SK-N-SH treated with all-trans-retinoic acid at 6 μM for 48 hours (cell line): ENCODE results near the gene MTHFD1.

ENCODE experiments used
- ATAC-seq: fragments of 200-7000 bp; cut with Tn5 transposase; 3 replicates; pipeline ENCODE4 v1.9.1; 2020; ENCODE audit warnings: mild to moderate bottlenecking, moderate library complexity
- ARNTL ChIP-seq: fragments of 450-650 bp; formaldehyde crosslinking; IDR thresholded peaks from 2 replicates; pipeline ENCODE4 v1.5.0; 2020; ENCODE audit warnings: low read depth, mild to moderate bottlenecking, moderate library complexity, borderline replicate concordance
- BACH2 ChIP-seq: fragments of 250-450 bp; sonication (Bioruptor Pico); IDR thresholded peaks from 2 replicates; pipeline ENCODE4 v1.9.0; 2021; ENCODE audit warnings: mild to moderate bottlenecking, borderline replicate concordance
- CSDC2 ChIP-seq: fragments of 250-450 bp; sonication (Bioruptor Pico); IDR thresholded peaks from 2 replicates; pipeline ENCODE4 v1.5.0; 2020; ENCODE audit warnings: mild to moderate bottlenecking, moderate library complexity
- GLIS3 ChIP-seq: fragments of 250-450 bp; sonication (Bioruptor Pico); IDR thresholded peaks from 2 replicates; pipeline ENCODE4 v1.5.0; 2020; ENCODE audit warnings: mild to moderate bottlenecking, moderate library complexity
- OSR1 ChIP-seq: fragments of 250-450 bp; sonication (Bioruptor Pico); IDR thresholded peaks from 2 replicates; pipeline ENCODE4 v1.8.0; 2022; ENCODE audit warnings: moderate library complexity, mild to moderate bottlenecking, inconsistent platforms
- SNAI2 ChIP-seq: fragments of 250-450 bp; sonication (Bioruptor Pico); IDR thresholded peaks from 2 replicates; pipeline ENCODE4 v1.5.0; 2020; ENCODE audit warnings: mild to moderate bottlenecking, moderate library complexity
- TCF4 ChIP-seq: fragments of 250-450 bp; sonication (Bioruptor Pico); IDR thresholded peaks from 2 replicates; pipeline ENCODE4 v1.8.0; 2021; ENCODE audit warnings: mild to moderate bottlenecking, moderate library complexity, borderline replicate concordance
- TOX ChIP-seq: fragments of 250-450 bp; sonication (Bioruptor Pico); IDR thresholded peaks from 2 replicates; pipeline ENCODE4 v1.8.0; 2021; ENCODE audit warnings: mild to moderate bottlenecking, moderate library complexity, borderline replicate concordance
- ZC3H10 ChIP-seq: fragments of 250-450 bp; sonication (Bioruptor Pico); IDR thresholded peaks from 2 replicates; pipeline ENCODE4 v1.5.1; 2021; ENCODE audit warnings: mild to moderate bottlenecking, moderate library complexity
- ZFP30 ChIP-seq: fragments of 450-650 bp; formaldehyde crosslinking; IDR thresholded peaks from 2 replicates; pipeline ENCODE4 v1.5.0; 2022; ENCODE audit warnings: mild to moderate bottlenecking, moderate library complexity
- ZNF70 ChIP-seq: fragments of 450-650 bp; formaldehyde crosslinking; IDR thresholded peaks from 2 replicates; pipeline ENCODE4 v1.5.0; 2020; ENCODE audit warnings: mild to moderate bottlenecking, moderate library complexity
- TF ChIP-seq, protein P1 (sequence below): fragments of 250-450 bp; sonication (Bioruptor Pico); IDR thresholded peaks from 2 replicates; pipeline ENCODE4 v1.5.0; 2020; ENCODE audit warnings: mild to moderate bottlenecking, moderate library complexity
- TF ChIP-seq, protein P2 (sequence below): fragments of 250-450 bp; sonication (Bioruptor Pico); IDR thresholded peaks from 2 replicates; pipeline ENCODE4 v1.5.1; 2021; ENCODE audit warnings: mild to moderate bottlenecking, moderate library complexity
- TF ChIP-seq, protein P3 (sequence below): fragments of 250-450 bp; sonication (Bioruptor Pico); IDR thresholded peaks from 2 replicates; pipeline ENCODE4 v1.8.0; 2020; ENCODE audit warnings: mild to moderate bottlenecking, moderate library complexity, borderline replicate concordance
- TF ChIP-seq, protein P4 (sequence below): fragments of 250-450 bp; sonication (Bioruptor Pico); IDR thresholded peaks from 2 replicates; pipeline ENCODE4 v1.5.1; 2020; ENCODE audit warnings: low read depth, mild to moderate bottlenecking, moderate library complexity
- TF ChIP-seq, protein P5 (sequence below): fragments of 250-450 bp; sonication (Bioruptor Pico); IDR thresholded peaks from 2 replicates; pipeline ENCODE4 v1.8.0; 2021; ENCODE audit warnings: low read depth, mild to moderate bottlenecking, moderate library complexity, borderline replicate concordance

The MTHFD1 gene

DNA sequence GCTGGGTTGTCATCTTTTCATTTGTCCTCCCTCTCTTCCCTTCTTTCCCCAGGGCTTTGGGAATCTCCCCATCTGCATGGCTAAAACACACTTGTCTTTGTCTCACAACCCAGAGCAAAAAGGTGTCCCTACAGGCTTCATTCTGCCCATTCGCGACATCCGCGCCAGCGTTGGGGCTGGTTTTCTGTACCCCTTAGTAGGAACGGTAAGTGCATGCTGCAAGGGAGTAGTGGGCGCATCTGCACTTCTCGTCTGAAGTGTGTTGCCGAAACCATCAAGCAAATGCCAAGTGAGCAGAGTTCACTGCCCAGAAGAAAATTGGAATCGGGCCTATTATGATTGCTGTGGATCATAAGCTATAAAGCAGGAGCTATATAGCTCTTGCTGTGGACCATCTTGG, 66.5 kb downstream of the MTHFD1 start:
- no peak for ATAC-seq
- no peak for TF ChIP-seq SNAI2
- TF ChIP-seq, protein P1, sequence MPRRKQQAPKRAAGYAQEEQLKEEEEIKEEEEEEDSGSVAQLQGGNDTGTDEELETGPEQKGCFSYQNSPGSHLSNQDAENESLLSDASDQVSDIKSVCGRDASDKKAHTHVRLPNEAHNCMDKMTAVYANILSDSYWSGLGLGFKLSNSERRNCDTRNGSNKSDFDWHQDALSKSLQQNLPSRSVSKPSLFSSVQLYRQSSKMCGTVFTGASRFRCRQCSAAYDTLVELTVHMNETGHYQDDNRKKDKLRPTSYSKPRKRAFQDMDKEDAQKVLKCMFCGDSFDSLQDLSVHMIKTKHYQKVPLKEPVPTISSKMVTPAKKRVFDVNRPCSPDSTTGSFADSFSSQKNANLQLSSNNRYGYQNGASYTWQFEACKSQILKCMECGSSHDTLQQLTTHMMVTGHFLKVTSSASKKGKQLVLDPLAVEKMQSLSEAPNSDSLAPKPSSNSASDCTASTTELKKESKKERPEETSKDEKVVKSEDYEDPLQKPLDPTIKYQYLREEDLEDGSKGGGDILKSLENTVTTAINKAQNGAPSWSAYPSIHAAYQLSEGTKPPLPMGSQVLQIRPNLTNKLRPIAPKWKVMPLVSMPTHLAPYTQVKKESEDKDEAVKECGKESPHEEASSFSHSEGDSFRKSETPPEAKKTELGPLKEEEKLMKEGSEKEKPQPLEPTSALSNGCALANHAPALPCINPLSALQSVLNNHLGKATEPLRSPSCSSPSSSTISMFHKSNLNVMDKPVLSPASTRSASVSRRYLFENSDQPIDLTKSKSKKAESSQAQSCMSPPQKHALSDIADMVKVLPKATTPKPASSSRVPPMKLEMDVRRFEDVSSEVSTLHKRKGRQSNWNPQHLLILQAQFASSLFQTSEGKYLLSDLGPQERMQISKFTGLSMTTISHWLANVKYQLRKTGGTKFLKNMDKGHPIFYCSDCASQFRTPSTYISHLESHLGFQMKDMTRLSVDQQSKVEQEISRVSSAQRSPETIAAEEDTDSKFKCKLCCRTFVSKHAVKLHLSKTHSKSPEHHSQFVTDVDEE, result no peak

DNA sequence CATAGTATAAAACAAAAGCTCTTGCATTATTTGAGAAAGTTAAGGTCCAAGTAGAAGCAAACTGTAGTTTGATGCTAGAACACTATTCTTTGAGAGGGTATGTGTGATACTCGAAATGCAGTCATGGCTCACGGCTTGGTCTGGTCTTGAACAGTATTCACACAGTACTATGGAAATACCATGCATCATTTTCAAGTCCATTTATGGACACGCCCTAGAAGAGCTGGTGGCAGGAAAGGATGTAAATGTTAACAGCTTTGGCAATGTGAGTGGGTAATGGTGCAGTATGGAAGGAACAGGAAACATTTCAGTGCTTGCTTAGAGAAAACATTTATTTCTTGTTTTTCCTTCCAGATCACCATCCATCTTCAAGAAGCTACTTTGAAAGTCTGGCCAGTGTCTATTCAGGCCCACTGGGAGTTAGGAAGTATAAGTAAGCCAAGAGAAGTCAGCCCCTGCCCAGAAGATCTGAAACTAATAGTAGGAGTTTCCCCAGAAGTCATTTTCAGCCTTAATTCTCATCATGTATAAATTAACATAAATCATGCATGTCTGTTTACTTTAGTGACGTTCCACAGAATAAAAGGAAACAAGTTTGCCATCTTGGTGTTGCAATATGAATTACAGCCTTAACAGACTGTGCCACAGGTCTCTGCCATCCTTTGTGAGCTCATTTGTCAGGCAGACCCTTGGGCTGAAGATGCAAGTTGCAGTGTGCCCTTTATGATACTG, 71.4 kb downstream of the MTHFD1 start:
- ATAC-seq, result no peak
- TF ChIP-seq BACH2 (CRISPR knock-in tag), result no peak
- TF ChIP-seq ARNTL (CRISPR knock-in tag), result no peak
- TF ChIP-seq, protein P2, sequence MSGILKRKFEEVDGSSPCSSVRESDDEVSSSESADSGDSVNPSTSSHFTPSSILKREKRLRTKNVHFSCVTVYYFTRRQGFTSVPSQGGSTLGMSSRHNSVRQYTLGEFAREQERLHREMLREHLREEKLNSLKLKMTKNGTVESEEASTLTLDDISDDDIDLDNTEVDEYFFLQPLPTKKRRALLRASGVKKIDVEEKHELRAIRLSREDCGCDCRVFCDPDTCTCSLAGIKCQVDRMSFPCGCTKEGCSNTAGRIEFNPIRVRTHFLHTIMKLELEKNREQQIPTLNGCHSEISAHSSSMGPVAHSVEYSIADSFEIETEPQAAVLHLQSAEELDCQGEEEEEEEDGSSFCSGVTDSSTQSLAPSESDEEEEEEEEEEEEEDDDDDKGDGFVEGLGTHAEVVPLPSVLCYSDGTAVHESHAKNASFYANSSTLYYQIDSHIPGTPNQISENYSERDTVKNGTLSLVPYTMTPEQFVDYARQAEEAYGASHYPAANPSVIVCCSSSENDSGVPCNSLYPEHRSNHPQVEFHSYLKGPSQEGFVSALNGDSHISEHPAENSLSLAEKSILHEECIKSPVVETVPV (CRISPR knock-in tag), result no peak
- TF ChIP-seq, protein P1, result no peak
- no peak for TF ChIP-seq TCF4 (CRISPR knock-in tag)
- TF ChIP-seq ZC3H10 (CRISPR knock-in tag), result no peak
- TF ChIP-seq, protein P3, sequence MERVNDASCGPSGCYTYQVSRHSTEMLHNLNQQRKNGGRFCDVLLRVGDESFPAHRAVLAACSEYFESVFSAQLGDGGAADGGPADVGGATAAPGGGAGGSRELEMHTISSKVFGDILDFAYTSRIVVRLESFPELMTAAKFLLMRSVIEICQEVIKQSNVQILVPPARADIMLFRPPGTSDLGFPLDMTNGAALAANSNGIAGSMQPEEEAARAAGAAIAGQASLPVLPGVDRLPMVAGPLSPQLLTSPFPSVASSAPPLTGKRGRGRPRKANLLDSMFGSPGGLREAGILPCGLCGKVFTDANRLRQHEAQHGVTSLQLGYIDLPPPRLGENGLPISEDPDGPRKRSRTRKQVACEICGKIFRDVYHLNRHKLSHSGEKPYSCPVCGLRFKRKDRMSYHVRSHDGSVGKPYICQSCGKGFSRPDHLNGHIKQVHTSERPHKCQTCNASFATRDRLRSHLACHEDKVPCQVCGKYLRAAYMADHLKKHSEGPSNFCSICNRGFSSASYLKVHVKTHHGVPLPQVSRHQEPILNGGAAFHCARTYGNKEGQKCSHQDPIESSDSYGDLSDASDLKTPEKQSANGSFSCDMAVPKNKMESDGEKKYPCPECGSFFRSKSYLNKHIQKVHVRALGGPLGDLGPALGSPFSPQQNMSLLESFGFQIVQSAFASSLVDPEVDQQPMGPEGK (CRISPR knock-in tag), result no peak
- TF ChIP-seq ZFP30 (CRISPR knock-in tag), result no peak
- TF ChIP-seq SNAI2, result no peak
- TF ChIP-seq, protein P4, sequence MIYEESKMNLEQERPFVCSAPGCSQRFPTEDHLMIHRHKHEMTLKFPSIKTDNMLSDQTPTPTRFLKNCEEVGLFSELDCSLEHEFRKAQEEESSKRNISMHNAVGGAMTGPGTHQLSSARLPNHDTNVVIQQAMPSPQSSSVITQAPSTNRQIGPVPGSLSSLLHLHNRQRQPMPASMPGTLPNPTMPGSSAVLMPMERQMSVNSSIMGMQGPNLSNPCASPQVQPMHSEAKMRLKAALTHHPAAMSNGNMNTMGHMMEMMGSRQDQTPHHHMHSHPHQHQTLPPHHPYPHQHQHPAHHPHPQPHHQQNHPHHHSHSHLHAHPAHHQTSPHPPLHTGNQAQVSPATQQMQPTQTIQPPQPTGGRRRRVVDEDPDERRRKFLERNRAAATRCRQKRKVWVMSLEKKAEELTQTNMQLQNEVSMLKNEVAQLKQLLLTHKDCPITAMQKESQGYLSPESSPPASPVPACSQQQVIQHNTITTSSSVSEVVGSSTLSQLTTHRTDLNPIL (CRISPR knock-in tag), result no peak
- TF ChIP-seq ZNF70 (CRISPR knock-in tag), result no peak
- TF ChIP-seq OSR1 (CRISPR knock-in tag), result no peak
- TF ChIP-seq, protein P5, sequence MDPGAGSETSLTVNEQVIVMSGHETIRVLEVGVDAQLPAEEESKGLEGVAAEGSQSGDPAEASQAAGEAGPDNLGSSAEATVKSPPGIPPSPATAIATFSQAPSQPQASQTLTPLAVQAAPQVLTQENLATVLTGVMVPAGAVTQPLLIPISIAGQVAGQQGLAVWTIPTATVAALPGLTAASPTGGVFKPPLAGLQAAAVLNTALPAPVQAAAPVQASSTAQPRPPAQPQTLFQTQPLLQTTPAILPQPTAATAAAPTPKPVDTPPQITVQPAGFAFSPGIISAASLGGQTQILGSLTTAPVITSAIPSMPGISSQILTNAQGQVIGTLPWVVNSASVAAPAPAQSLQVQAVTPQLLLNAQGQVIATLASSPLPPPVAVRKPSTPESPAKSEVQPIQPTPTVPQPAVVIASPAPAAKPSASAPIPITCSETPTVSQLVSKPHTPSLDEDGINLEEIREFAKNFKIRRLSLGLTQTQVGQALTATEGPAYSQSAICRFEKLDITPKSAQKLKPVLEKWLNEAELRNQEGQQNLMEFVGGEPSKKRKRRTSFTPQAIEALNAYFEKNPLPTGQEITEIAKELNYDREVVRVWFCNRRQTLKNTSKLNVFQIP (CRISPR knock-in tag), result no peak
- TF ChIP-seq CSDC2 (CRISPR knock-in tag), result no peak
- no peak for TF ChIP-seq TOX (CRISPR knock-in tag)

DNA sequence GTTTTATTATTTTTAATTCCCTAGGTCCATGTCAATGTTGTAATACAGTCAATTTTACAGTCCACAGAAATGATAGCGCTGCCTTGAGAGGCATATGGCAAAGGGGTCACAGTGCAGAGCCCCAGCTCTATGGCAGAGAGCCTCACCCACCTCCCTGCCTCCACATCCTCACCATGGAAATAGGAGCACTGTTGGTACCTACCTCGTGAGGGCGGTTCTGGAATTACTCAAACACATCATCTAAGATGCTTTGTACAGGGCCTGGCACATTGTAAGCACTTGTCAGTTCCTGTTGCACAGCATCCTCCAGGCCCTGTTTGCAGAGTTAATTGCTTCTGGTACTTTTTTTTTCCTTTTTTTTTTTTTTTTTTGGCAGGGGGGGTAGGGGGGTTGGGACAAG, 73.1 kb downstream of the MTHFD1 start:
- no peak for TF ChIP-seq BACH2 (CRISPR knock-in tag)
- TF ChIP-seq, protein P1, result no peak
- TF ChIP-seq ZFP30 (CRISPR knock-in tag), result no peak
- no peak for TF ChIP-seq GLIS3 (CRISPR knock-in tag)
- no peak for ATAC-seq
